Activated CD8-positive, alpha-beta memory T cell treated with anti-CD3 and anti-CD28 coated beads for 36 hours (primary cell): ENCODE measurements around the gene SEPTIN7. TPM values are rescaled to one million over a fixed set of nuclear protein-coding genes. Genes with fewer than 3 reads are reported as not detected.

Experiments
- CTCF ChIA-PET: fragments of 350-600 bp; sonication (Branson Sonifier 250); formaldehyde crosslinking; loops from one replicate; lab custom pipeline; 2021; ENCODE audit warnings: antibody characterized with exemption; lab: Charles Lee
- POLR2A ChIA-PET: fragments of 350-600 bp; sonication (Branson Sonifier 250); formaldehyde crosslinking; loops from one replicate; lab custom pipeline; 2021; ENCODE audit warnings: antibody characterized with exemption; lab: Charles Lee
- total RNA-seq, 2 experiments: library from RNA; stranded (reverse); gene quantifications; one replicate each; pipeline ENCODE4 v1.2.3, GENCODE V29; 2021

The SEPTIN7 gene
- total RNA-seq, 2 experiments from 2014 or later, result 257 to 259 TPM

DNA sequence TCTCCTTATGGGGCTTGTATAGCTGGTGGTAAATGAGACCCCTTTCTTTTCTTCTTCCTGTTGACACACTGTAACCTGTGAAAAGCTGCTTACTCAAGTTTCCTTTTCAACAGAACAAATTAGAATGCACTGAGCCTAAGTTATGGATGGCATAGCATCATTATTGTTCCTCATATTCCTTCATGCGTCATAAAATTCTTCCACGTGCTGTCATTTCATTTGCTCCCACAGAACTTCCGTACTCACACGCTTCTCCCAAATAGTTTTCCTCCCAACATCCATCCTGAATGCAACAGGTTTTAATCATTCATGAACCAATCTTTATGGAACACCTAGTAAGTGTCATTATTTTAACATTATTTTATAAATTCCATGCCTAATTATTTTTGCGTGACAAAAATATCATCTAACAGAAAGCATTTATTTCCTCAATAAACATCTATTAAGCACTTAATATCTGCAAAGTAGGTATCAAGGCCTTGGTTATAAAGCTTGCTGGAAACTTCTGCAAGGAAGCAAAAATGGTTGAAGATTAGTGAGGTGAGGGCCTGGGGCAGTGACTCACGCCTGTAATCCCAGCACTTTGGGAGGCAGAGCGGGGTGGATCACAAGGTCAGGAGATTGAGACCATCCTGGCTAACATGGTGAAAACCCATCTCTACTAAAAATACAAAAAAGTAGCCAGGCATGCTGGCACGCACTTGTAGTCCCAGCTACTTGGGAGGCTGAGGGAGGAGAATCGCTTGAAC, 18.9 kb upstream of the SEPTIN7 start:
- ChIA-PET CTCF (no interaction called here), POLR2A (no interaction called here)

DNA sequence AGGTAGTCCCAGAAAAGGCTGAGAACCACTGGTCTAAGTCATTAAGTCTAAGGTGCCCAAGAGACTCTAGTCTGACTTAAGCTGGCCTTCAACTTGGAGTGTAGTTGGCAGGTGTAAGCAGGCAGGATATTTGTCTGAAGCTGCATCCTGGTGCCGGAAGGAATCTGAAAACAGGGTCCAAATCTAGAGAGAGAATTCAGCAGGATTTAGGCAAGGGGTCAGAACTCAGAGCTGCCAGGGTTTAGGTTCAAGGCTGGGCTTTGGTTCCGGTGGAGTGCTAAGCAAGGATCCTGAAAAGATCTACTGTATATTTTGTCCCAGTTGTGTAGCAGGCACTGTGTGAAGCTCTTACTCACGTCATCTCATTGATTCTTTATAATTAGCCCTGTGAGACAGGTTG, 16.5 kb upstream of the SEPTIN7 start:
- ChIA-PET POLR2A (no interaction called here), CTCF (no interaction called here)

DNA sequence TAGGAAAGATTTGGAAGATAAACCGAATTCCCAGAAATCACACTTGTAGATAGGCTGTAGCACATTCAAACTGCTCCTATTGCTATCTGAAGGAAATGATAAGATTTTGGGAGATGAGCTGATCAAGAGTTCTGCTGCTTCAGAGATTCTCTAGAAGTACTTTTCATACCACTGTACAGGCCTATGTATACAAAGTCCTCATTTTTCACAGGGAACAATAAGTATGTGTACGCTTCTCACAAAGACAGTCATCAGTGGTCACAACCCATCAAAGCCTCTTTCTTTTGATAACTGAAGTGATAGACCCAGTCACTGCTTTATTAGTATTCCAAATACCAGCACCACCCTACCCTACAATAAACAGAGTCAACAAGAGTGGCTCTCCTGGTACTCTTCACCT, 15.6 kb upstream of the SEPTIN7 start:
- CTCF ChIA-PET, result no interaction called here
- POLR2A ChIA-PET, result no interaction called here

DNA sequence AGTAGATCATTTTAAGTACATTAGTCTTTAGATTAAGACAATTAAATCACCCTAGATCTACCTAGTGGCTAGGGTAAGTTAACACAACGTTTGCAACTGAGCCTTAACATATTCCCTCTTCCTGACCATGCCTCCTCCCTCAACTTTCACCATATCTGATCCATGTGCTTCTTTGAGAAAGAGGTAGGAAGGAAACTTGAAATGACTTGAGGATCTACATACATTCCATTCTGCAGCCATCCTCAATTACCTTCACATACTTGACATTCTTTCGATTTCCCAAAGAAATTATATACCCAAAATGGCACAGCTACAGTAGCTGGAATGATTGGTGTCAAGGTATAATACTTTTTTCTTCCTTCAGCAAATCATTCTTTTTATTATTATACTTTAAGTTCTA, 12.9 kb upstream of the SEPTIN7 start:
- CTCF ChIA-PET, result no interaction called here
- POLR2A ChIA-PET, result no interaction called here

DNA sequence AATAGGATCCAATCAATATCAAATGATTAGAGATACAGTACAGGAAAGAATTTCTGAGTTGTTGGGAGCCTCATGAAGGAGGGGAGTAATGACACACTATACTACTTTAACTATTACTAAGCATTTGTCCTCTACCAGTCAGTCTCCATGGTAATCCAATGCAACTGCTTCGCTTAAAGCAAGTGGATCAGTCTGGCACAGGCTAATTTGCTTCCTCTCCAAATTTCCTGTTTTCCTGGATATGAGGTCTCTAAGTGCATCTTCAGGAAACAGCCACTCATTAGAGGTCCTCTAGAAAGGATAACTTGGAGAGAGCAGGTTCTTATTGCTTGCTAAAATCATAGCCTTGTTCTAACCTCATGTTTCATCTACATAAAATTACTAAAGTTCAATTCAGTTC, 8.4 kb upstream of the SEPTIN7 start:
- CTCF ChIA-PET, result no interaction called here
- POLR2A ChIA-PET, result no interaction called here

DNA sequence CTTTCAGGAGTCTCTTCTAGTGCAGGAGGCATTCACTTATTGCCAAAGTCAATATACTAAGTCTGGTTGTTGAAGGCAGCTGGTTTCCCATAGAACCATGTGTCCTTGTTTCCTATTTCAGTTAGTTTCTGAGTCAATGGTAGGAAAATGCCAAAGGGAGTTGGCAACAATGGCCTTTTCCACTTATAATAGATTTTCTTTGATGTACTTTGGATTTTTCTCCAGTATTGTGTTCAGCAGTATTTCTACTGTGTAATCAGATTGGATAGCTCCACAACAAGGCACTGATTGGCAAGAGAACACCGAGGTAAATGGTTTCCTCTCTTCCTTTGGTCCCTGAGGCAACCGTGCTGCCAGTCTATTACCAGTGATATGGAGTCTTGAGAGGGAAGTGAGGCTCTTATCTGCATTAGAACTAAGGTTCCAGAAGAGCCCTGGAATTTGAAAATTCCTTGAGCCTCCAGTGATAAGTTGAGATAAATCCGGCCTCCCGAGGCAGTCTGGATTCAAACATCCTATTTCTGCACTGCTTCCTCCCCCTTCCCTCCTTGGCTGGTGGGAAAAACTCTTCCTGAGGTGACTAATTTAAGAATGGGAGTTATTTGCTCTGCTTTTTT, 7.9 kb upstream of the SEPTIN7 start:
- POLR2A ChIA-PET, result no interaction called here
- CTCF ChIA-PET, result no interaction called here

DNA sequence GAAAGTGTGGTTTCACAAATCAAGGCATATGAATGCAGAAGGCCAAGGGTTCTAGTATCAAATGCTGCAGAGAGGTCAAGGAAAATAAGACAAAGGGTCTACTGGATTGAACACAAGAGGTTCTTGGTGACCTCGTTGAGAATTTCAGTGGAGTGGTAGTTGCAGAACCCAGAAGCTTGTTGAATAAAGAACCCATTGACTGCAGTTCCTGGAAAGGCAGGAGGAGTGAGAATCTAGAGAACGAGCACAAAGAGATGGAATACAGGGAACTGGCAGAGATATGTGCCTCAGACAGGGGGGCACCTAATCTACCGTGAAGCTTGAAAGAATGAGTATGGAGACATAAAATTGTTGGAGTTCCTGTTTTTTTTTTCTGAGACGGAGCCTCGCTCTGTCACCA, 3.5 kb upstream of the SEPTIN7 start:
- ChIA-PET CTCF (no interaction called here), POLR2A (no interaction called here)

DNA sequence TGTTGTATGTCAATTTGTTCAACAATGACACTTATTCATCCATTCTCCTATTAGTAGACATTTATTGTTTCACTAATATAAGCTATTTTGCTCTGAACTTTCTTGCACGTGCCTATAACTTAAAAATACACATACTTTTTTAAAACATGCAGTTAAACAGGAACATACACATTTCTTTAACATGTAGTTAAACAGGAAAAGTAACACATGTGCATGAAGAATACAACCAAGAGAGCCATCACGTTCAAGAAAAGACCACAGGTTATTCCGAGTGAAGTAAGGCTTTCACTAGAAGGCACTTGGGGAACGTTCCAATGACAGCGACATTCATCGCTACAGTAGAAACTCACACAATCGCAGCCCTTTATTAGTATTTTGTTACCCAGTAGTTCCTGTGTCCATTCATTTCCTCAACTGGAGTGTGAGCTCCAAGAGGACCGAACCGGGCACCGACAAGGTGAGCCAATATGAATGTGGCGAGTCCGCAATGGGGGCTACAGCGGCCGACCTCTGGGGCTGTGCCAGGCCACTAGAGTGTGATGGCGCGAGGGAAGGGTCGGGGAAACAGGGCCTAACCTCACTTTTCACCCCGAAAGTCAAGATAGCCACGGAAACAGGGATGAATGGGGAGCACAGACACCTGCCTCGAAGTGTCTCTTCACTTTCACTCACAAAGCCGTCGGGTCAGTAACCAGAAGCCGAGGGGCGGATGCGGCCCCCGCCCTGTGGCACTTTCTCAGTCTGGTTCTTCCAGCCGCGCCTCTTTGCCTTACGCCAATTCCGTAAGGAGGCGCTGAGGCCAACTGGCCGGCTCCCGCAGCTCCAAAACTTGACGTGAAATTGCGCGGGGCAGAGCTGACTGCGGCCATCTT, 775 bp upstream of the SEPTIN7 start:
- POLR2A ChIA-PET, result interaction anchor here (0.6 to 3.1 kb wide), 13 partner anchors 66 to 141 kb away, joined by 3 to 38 read pairs (median 6); partner anchors contain the start of gene HERPUD2
- CTCF ChIA-PET, result interaction anchor here (1.1 to 2.3 kb wide), 4 partner anchors 9 to 104 kb away, joined by 3 to 11 read pairs (median 4); no protein-coding TSS in a partner anchor

DNA sequence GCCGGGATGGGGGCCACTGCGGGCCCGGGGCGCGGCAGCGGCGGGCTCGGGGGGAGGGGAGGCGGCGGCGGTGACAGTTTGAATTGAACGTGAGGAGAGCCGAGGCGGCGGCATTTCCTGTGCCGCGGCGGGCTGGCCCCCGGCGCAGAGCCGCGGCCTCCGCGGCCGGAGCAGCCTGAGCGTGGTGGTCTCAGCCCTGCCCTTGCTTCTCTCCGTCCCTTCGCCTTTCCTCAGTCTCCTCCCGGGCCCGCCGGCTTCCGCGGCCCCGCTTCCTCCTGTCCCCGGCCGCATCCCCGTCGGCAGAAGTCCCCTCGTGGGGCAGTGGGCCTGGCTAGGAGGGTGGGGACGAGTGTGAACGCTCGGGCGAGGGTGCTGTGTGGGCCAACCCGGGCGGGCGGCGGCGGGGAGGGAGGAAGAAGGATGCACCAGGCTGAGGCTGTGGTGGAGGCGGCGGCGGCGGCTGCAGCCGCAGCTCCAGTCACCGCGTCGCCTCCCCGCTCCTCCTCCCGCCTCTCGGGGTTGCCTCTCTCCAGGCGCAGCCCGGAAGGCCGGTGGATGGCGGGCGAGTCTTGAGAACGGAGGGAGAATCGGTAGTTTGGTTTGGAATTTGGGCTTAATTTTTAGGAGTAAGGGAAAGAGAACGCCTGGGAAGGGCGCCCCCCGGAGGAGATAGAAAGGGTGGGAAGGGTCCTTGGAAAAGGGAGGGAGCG, 690 bp downstream of the SEPTIN7 start:
- ChIA-PET POLR2A (interaction anchor here (0.8 to 3.1 kb wide), 11 partner anchors 72 to 190 kb away, joined by 3 to 38 read pairs (median 6); partner anchors contain the start of gene HERPUD2), CTCF (interaction anchor here (0.9 to 2.3 kb wide), 5 partner anchors 10 to 102 kb away, joined by 3 to 11 read pairs (median 4); no protein-coding TSS in a partner anchor)

DNA sequence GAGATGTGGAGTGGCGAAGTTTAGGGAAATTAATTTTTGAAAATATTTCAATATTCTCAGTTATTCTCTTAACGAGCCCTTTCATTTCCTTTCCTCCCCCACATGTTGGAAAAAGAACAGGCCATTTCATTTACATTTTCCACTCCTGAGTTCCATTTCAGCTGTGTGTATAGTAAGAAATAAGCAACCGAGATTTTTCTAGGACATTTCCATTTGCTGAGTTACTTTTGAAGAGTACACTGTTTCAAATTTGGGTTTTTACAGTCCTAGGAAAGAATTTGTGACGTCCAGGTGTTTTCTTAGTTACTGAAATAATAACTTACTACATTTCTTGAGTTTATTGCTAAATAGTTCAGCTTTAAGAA, 1.2 kb downstream of the SEPTIN7 start:
- ChIA-PET POLR2A (interaction anchor here (1.5 to 3.1 kb wide), 2 partner anchors 105 to 107 kb away, joined by 5 to 38 read pairs; partner anchors contain the start of gene HERPUD2), CTCF (interaction anchor here (0.9 to 2.0 kb wide), 3 partner anchors 12 to 102 kb away, joined by 3 to 6 read pairs (median 4); no protein-coding TSS in a partner anchor)

DNA sequence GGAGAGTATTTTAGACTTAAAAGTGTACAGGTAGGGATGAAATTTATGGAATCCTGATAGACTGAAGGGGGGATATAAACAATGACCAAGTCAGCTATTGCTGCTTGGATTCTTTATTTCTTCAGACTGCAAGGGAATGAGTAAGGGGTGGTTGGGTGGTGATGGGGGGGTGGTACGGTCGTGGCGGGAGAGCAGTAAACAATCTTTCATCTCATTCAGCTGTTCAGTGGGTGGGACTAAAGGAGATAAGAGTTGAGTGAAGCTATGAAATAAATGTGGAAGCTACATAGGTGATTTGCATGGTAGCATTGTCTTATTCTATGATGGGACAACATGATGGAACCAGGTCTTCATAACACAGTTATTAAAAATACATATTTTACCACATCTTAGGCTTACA, 1.8 kb downstream of the SEPTIN7 start:
- CTCF ChIA-PET, result interaction anchor here (0.9 to 1.7 kb wide), 2 partner anchors 12 to 103 kb away, joined by 3 to 4 read pairs; no protein-coding TSS in a partner anchor
- POLR2A ChIA-PET, result interaction anchor here (3.1 kb wide), 1 partner anchor 108 kb away, joined by 38 read pairs; the partner anchor contains the start of gene HERPUD2

DNA sequence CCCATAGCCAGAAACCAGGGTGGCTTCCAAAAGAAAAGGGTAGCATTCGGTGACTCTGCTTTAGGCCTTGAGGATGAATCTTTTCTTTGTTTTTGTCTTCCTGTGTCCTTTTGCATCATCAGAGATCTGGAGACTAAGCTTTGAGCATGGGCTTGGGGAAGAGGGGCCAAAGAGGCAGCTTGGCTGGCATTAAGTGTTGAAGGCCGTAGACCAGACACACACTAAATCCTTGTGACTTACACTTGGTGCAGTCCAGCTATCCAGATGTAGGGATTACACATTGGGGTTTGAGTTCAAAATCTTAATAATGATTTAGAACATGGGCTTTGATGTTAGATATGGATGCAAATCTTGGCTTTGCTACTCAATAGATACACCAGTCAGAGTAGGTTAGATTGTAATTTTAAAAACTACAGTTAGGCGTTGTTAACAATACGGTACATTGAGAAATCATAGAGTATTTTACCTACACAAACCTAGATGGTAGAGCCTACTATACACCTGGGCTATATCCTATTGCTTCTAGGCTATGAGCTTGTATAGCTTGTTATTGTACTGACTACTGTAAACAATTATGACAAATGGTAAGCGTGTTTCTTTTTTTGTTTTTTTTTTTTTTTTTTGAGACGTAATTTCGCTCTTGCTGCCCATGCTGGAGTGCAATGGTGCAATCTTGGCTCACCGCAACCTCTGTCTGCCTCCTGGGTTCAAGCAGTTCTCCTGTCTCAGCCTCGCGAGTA, 3.5 kb downstream of the SEPTIN7 start:
- ChIA-PET CTCF (interaction anchor here (0.7 kb wide), 1 partner anchor 638 kb away, joined by 5 read pairs; no protein-coding TSS in a partner anchor), POLR2A (no interaction called here)

DNA sequence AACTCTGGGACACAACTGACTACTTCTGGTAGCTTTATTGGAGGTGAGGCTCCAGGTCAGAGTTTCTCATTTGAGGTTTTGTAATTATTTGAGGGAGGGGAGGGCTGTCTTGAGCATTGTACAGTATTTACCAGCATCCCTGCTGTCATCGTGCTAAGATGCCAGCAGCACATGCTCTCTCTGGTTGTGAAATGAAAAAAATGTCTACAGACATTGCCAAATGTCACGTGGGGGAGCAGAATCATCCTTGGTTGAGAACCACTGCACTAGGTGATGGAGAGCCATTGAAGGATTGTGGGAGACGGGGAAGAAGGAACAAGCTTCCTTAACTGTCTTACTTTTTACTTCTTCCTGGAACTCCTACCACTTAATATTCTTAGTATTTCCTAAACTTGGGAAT, 5.0 kb downstream of the SEPTIN7 start:
- ChIA-PET POLR2A (no interaction called here), CTCF (interaction anchor here (1.1 to 1.2 kb wide), 2 partner anchors 50 to 97 kb away, joined by 3 to 4 read pairs; no protein-coding TSS in a partner anchor)

DNA sequence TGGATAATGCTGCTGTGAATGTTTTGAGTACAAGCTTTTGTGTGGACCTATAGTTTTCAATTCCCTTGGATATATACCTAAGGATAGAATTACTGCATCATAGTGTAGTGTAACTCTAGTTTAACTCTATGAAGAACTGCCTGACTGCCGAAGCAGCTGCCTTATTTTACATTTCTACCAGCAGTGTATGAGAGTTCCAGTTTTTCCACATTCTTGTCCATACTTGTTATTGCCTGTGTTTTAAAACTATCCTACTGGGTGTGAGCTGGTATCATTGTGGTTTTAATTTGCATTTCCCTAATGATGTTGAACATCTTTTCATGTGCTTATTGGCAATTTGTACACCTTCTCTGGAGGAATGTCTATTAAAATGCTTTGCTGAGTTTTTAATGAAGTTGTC, 15.7 kb downstream of the SEPTIN7 start:
- ChIA-PET POLR2A (no interaction called here), CTCF (no interaction called here)

DNA sequence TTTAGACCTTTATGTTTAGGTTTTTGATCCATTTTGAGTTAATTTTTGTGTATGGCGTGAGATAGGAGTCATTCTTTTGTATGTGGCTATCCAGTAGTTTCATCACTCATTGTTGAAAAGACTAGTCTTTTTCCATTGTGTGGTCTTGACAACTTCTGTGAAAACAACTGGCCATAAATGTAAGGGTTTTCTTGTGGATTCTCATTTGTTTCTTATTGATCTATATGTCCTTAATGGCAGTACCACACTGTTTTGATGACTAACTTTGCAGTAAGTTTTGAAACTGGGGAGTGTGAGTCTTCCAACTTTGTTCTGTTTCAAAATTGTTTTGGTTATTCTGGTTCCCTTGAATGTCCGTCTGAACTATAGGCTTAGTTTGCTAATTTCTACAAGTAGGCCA, 16.3 kb downstream of the SEPTIN7 start:
- ChIA-PET CTCF (no interaction called here), POLR2A (no interaction called here)

DNA sequence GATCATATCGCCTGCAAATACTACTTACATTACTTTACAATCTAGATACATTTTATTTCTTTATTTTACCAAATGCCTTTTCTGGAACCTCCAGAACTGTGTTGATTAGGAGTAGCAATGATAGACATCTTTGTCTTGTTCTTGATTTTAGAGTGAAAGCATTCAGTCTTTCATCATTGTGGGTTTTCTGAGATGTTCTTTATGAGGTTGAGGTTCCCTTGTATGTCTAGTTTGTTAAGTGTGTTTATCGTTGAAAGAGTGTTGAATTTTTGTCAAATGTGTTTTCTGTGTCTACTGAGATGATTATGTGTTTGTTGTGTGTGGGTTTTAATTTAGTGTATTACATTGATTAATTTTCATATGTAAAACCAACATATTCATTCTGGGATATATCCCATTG, 17.1 kb downstream of the SEPTIN7 start:
- CTCF ChIA-PET, result no interaction called here

DNA sequence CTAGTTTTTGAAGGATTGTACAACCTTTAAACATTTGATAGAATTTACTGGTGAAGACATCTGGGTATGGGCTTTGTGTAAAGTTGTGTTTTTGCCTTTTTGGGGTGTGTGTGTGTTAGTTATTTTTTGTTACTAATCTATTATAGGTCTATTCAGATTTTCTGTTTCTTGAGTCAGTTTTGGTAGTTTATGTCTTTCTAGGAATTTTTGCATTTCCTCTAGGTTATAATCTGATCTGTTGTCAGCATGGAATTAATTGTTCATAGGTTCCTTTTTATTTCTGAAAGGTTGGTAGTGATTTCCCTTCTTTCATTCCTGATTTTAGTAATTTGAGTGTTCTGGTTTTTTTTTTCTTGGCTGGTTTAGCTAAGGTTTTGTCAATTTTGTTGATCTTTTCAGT, 17.7 kb downstream of the SEPTIN7 start:
- ChIA-PET CTCF (no interaction called here), POLR2A (interaction anchor here (0.8 kb wide), 1 partner anchor 11 kb away, joined by 18 read pairs; no protein-coding TSS in a partner anchor)

More for the DNA sequence above, 17.1 kb downstream of the SEPTIN7 start:
- POLR2A ChIA-PET, result no interaction called here

DNA sequence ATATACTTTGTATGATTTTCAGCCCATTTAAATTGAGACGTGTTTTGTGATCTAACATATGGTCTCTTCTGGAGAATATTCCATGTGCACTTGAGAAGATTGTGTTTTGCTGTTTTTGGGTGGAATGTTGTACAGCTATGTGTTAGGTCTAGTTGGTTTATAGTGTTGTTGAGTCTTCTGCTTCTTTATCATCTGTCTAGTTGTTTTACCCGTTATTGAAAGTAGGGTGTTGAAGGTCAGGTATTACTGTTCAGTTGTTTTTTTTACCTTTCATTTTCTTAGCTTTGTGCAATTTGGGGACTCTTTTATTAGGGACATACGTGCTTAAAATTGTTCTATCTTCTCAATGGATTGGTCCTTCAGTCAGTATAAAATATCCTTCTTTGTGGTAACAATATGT, 18.5 kb downstream of the SEPTIN7 start:
- CTCF ChIA-PET, result no interaction called here
- POLR2A ChIA-PET, result interaction anchor here (0.8 kb wide), 1 partner anchor 125 kb away, joined by 6 read pairs; no protein-coding TSS in a partner anchor
